K562 (cell line): ENCODE data around the gene ST6GALNAC2. TPM values are rescaled to one million over a fixed set of nuclear protein-coding genes. Genes with fewer than 3 reads are reported as not detected.

Experiments
- ATF6 ChIP-seq: sonication (generic); formaldehyde crosslinking; IDR thresholded peaks from 2 replicates; pipeline ENCODE4 v1.4.0; 2020; ENCODE audit warnings: mild to moderate bottlenecking, missing genetic modification reagents
- E2F8 ChIP-seq: fragments of 450-650 bp; IDR thresholded peaks from 2 replicates; pipeline ENCODE4 v1.7.1; 2018; ENCODE audit warnings: mild to moderate bottlenecking, low read depth; ENCODE audit not compliant: partially characterized antibody
- E4F1 ChIP-seq: fragments of 250-450 bp; sonication (Bioruptor Pico); IDR thresholded peaks from 2 replicates; pipeline ENCODE4 v1.5.0; 2021; ENCODE audit warnings: mild to moderate bottlenecking, borderline replicate concordance
- FOXP4 ChIP-seq: sonication (generic); formaldehyde crosslinking; IDR thresholded peaks from 2 replicates; pipeline ENCODE4 v1.8.0; 2022; ENCODE audit warnings: mild to moderate bottlenecking, missing genetic modification reagents, borderline replicate concordance
- GTF2B ChIP-seq: IDR thresholded peaks from 2 replicates; pipeline ENCODE4 v1.6.1; 2011; ENCODE audit not compliant: insufficient read length; ENCODE audit errors: extremely low read depth
- KDM1A ChIP-seq, 2 experiments: fragments of 450-650 bp; IDR thresholded peaks; 2 replicates each; pipeline ENCODE4 v1.6.1; 2016; ENCODE audit warnings: mild to moderate bottlenecking in 2 of 2
- MBD2 ChIP-seq: sonication (generic); IDR thresholded peaks from 2 replicates; pipeline ENCODE4 v1.6.1; 2016; ENCODE audit warnings: low read depth, borderline replicate concordance
- U2AF1 ChIP-seq: fragments of 200-400 bp; formaldehyde crosslinking; optimal IDR thresholded peaks from 2 replicates; pipeline ENCODE3; 2017; ENCODE audit warnings: mild to moderate bottlenecking, low read depth, low read length, moderate library complexity
- ZNF165 ChIP-seq: fragments of 250-450 bp; sonication (Bioruptor Pico); IDR thresholded peaks from 2 replicates; pipeline ENCODE4 v1.4.0; 2020; ENCODE audit warnings: borderline replicate concordance
- polyA plus RNA-seq, 8 experiments: library from polyadenylated mRNA; depleted of rRNA in 4 of 8; stranded (reverse) in 5 of 8; unstranded in 3 of 8; fragments of >200 nt; fragmentation: Nextera tagmentation in 2 of 8; fragmentation: Illumina TruSeq in 1 of 8; extraction: Ambion mirVana in 2 of 8; extraction: Trizol in 1 of 8; gene quantifications; 2 replicates each; pipeline versions ENCODE4 v1.2.1 to v1.2.3, GENCODE V29; 2011 to 2014; ENCODE audit warnings: inconsistent platforms in 1 of 8, missing spikeins in 1 of 8
- total RNA-seq, 7 experiments: library from RNA; depleted of rRNA in 6 of 7; stranded (reverse); fragments of >200 nt in 6 of 7; fragmentation: Illumina TruSeq in 2 of 7; extraction: Trizol in 2 of 7; gene quantifications; 2 replicates each; pipeline versions ENCODE4 v1.2.1 to v1.2.3, GENCODE V29; 2011 to 2021; ENCODE audit warnings: low replicate concordance in 1 of 7
- TF ChIP-seq, protein P1 (sequence below), 2 experiments: fragments of 250-450 bp in 1 of 2; fragments of 450-650 bp in 1 of 2; sonication (Bioruptor Pico) in 1 of 2; IDR thresholded peaks; 2 replicates each; pipeline versions ENCODE4 v1.6.1 to v1.8.0; 2016 to 2021; ENCODE audit warnings: mild to moderate bottlenecking in 2 of 2, moderate library complexity in 2 of 2, missing compliant biosample characterization in 1 of 2, missing genetic modification characterization in 1 of 2
- TF ChIP-seq, protein P2 (sequence below): fragments of 250-450 bp; sonication (Bioruptor Pico); IDR thresholded peaks from 2 replicates; pipeline ENCODE4 v1.8.0; 2021; ENCODE audit warnings: mild to moderate bottlenecking, moderate library complexity

The ST6GALNAC2 gene
- total and polyA plus RNA-seq, 9 of the 15 experiments (the other 6 are each of a cell fraction or from before 2014, with no cell fraction given) = 0.18 TPM; not detected in 8

GRCh38 chr17:76529224-76530094, 56.2 kb downstream of the ST6GALNAC2 start (continued):
- no peak for TF ChIP-seq E4F1 (CRISPR knock-in tag)
- TF ChIP-seq, protein P1, sequence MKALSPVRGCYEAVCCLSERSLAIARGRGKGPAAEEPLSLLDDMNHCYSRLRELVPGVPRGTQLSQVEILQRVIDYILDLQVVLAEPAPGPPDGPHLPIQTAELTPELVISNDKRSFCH (CRISPR knock-in tag; IDR thresholded peaks at IDR 0.05) = no peak
- TF ChIP-seq, protein P1 (tag; IDR thresholded peaks at IDR 0.05) = no peak
- no peak for TF ChIP-seq GTF2B
- no peak for TF ChIP-seq ATF6 (CRISPR knock-in tag)
- no peak for TF ChIP-seq ZNF165 (CRISPR knock-in tag)
- TF ChIP-seq, protein P2, sequence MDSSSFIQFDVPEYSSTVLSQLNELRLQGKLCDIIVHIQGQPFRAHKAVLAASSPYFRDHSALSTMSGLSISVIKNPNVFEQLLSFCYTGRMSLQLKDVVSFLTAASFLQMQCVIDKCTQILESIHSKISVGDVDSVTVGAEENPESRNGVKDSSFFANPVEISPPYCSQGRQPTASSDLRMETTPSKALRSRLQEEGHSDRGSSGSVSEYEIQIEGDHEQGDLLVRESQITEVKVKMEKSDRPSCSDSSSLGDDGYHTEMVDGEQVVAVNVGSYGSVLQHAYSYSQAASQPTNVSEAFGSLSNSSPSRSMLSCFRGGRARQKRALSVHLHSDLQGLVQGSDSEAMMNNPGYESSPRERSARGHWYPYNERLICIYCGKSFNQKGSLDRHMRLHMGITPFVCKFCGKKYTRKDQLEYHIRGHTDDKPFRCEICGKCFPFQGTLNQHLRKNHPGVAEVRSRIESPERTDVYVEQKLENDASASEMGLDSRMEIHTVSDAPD (CRISPR knock-in tag) = no peak
- TF ChIP-seq FOXP4 = no peak
- TF ChIP-seq KDM1A (IDR thresholded peaks at IDR 0.05) = no peak
- TF ChIP-seq E2F8 = no peak
- TF ChIP-seq U2AF1 = no peak
- TF ChIP-seq MBD2 = no peak
